HepG2 (cell line): ENCODE measurements around the gene SRI. TPM values are rescaled to one million over a fixed set of nuclear protein-coding genes. Genes with fewer than 3 reads are reported as not detected.

Experiments
- ATAC-seq: fragments of 200-7000 bp; cut with Tn5 transposase; 3 replicates; pipeline ENCODE4 v1.9.1; 2020; ENCODE audit warnings: mild to moderate bottlenecking, moderate library complexity
- BruUV-seq: library from RNA; stranded (reverse); fragments of 400-500 nt; replicated peaks from 2 replicates; lab custom pipeline; 2021; lab: Mats Ljungman, UMichigan
- CTCF ChIA-PET: fragments of 300-600 bp; formaldehyde crosslinking; extraction: SDS; loops from one replicate; lab custom pipeline; 2021; ENCODE audit warnings: low total read pairs, inconsistent platforms, low intra/inter-chr PET ratio; lab: Yijun Ruan, JAX
- POLR2A ChIA-PET: fragments of 350-600 bp; sonication (Branson Sonifier 250); formaldehyde crosslinking; loops from one replicate; lab custom pipeline; 2020; ENCODE audit warnings: antibody characterized with exemption, inconsistent platforms; lab: Yijun Ruan, JAX
- DNase-seq: peaks from one replicate; pipeline ENCODE4 v3.0.0-alpha.2; 2015; ENCODE audit warnings: low spot score
- FAIRE-seq: peaks from 3 replicates; lab custom pipeline; 2011; peaks lifted over from hg19 to GRCh38; lab: Jason Lieb, UNC
- H2AFZ ChIP-seq: one replicate; pipeline ENCODE4 v1.6.1; 2011; ENCODE audit warnings: low read length, inconsistent platforms
- H3K27ac ChIP-seq: fragments of 300-600 bp; 3 replicates; pipeline ENCODE4 v1.8.0; 2011; ENCODE audit warnings: mixed run types, mild to moderate bottlenecking, mixed read lengths, low read length, inconsistent platforms; ENCODE audit not compliant: insufficient read depth; ENCODE audit errors: extremely low read length
- H3K27me3 ChIP-seq, 2 experiments: fragments of 200-600 bp in 1 of 2; 2 replicates in 1 of 2; 3 replicates in 1 of 2; pipeline versions ENCODE4 v1.6.0 to v1.8.0; 2011; ENCODE audit warnings: low read length in 2 of 2, mild to moderate bottlenecking in 2 of 2, moderate library complexity in 2 of 2, inconsistent platforms in 1 of 2; ENCODE audit not compliant: insufficient read depth in 2 of 2, control insufficient read depth in 1 of 2
- H3K36me3 ChIP-seq, 2 experiments: fragments of 200-600 bp in 1 of 2; replicated peaks in 1 of 2; 2 replicates in 1 of 2; 3 replicates in 1 of 2; pipeline versions ENCODE4 v1.5.1 to v1.8.0; 2011; ENCODE audit warnings: low read length in 2 of 2, inconsistent platforms in 1 of 2; ENCODE audit not compliant: insufficient read depth in 2 of 2, control insufficient read depth in 1 of 2
- H3K4me1 ChIP-seq: 2 replicates; pipeline ENCODE4 v1.5.1; 2012; ENCODE audit warnings: low read length, inconsistent platforms; ENCODE audit not compliant: insufficient read depth
- H3K4me2 ChIP-seq: 2 replicates; pipeline ENCODE4 v1.6.0; 2011; ENCODE audit warnings: low read depth, low read length, inconsistent platforms
- H3K4me3 ChIP-seq, 3 experiments: fragments of 200-600 bp in 1 of 3; sonication (generic), shearing (Covaris generic) in 1 of 3; replicated peaks in 1 of 3; 2 replicates each; pipeline ENCODE4 v1.5.1; 2011 to 2016; ENCODE audit warnings: low read length in 3 of 3, inconsistent platforms in 2 of 3, low read depth in 2 of 3, mild to moderate bottlenecking in 2 of 3, control low read depth in 1 of 3, mixed read lengths in 1 of 3; ENCODE audit not compliant: insufficient read depth in 1 of 3
- H3K79me2 ChIP-seq: one replicate; pipeline ENCODE4 v1.6.1; 2011; ENCODE audit warnings: low read length, inconsistent platforms; ENCODE audit not compliant: insufficient read depth
- H3K9ac ChIP-seq: 2 replicates; pipeline ENCODE4 v1.6.0; 2011; ENCODE audit warnings: mild to moderate bottlenecking, low read depth, low read length, inconsistent platforms; ENCODE audit not compliant: insufficient read depth
- H3K9me3 ChIP-seq: 2 replicates; pipeline ENCODE4 v1.5.1; 2012; ENCODE audit warnings: mild to moderate bottlenecking, low read length
- H4K20me1 ChIP-seq: 2 replicates; pipeline ENCODE4 v1.6.0; 2011; ENCODE audit warnings: inconsistent platforms, mild to moderate bottlenecking, low read length, moderate library complexity; ENCODE audit not compliant: insufficient read depth
- SNAPC5 ChIP-seq: sonication (generic); formaldehyde crosslinking; IDR thresholded peaks from 2 replicates; pipeline ENCODE4 v1.8.1; 2023; ENCODE audit warnings: mild to moderate bottlenecking, missing genetic modification reagents, borderline replicate concordance
- TEAD3 ChIP-seq: optimal IDR thresholded peaks from 2 replicates; pipeline ENCODE3; 2016; ENCODE audit warnings: borderline replicate concordance
- THYN1 ChIP-seq: sonication (generic); formaldehyde crosslinking; IDR thresholded peaks from 2 replicates; pipeline ENCODE4 v1.8.1; 2023; ENCODE audit warnings: low read depth, mild to moderate bottlenecking, moderate library complexity, missing genetic modification reagents, borderline replicate concordance
- TRIM24 ChIP-seq: sonication (generic); formaldehyde crosslinking; IDR thresholded peaks from 2 replicates; pipeline ENCODE4 v1.8.0; 2022; ENCODE audit warnings: mild to moderate bottlenecking, missing genetic modification reagents
- ZFP90 ChIP-seq: sonication (generic); formaldehyde crosslinking; IDR thresholded peaks from 2 replicates; pipeline ENCODE4 v1.8.0; 2022; ENCODE audit warnings: missing genetic modification reagents, mild to moderate bottlenecking, inconsistent platforms, borderline replicate concordance
- ZNF232 ChIP-seq: sonication (generic); formaldehyde crosslinking; IDR thresholded peaks from 2 replicates; pipeline ENCODE4 v1.4.0; 2020; ENCODE audit warnings: missing genetic modification reagents, borderline replicate concordance
- WGBS: methylation state at CpG from one replicate; pipeline ENCODE4 v1.1.6; 2017; ENCODE audit warnings: low lambda C conversion rate; 5-methylcytosine and 5-hydroxymethylcytosine counted together
- in situ Hi-C: cut with HindIII; loops from 2 replicates; pipeline ENCODE4 v1.10.0; 2017; ENCODE audit warnings: low pct_unique_long_range_greater_than_20kb; ENCODE audit not compliant: extremely low pct_ligation_motif_present
- intact Hi-C: fragments of 100-400 bp; cut with micrococcal nuclease; formaldehyde crosslinking; loops from one replicate; pipeline ENCODE4 v1.10.0; 2022; ENCODE audit not compliant: unreplicated experiment
- polyA plus RNA-seq, 8 experiments: library from polyadenylated mRNA; depleted of rRNA in 3 of 8; stranded (reverse) in 7 of 8; unstranded in 1 of 8; fragments of >200 nt; fragmentation: Illumina TruSeq in 4 of 8; extraction: Trizol in 4 of 8; gene quantifications; 2 replicates each; pipeline versions ENCODE4 v1.2.1 to v1.2.3, GENCODE V29; 2011 to 2016; ENCODE audit warnings: low read depth in 4 of 8, missing spikeins in 1 of 8, mixed read lengths in 1 of 8; ENCODE audit not compliant: insufficient read depth in 1 of 8
- total RNA-seq, 5 experiments: library from RNA; depleted of rRNA; stranded (reverse); fragments of >200 nt; fragmentation: Illumina TruSeq; extraction: Trizol; gene quantifications; 2 replicates each; pipeline ENCODE4 v1.2.3, GENCODE V29; 2016; ENCODE audit warnings: low read depth in 1 of 5
- TF ChIP-seq, protein P1 (sequence below): sonication (generic); formaldehyde crosslinking; IDR thresholded peaks from 2 replicates; pipeline ENCODE4 v1.4.0; 2020; ENCODE audit warnings: low read depth, mild to moderate bottlenecking, missing genetic modification reagents

SRI gene
- total and polyA plus RNA-seq, 2 of the 13 experiments (the other 11 are each of a cell fraction or from before 2014, with no cell fraction given): 0.33 TPM; not detected in 1

DNA sequence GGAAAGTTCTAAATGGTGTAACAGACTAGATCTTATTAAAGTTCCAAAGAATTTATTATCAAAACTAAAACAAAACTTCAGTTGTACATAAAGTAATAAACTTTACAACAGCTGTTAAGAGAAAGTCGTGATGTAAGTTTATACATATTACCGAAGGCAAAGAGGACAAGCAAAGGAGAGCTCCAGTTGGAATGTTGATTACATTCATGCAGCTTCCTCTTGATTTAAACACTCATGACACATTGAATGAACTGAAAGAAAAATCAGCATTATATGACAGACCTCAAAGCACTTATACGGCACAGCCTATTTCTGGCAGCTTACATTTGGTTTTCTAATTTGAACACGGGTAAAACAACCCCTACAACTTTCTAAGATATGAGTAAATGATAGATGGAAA lies 13.6 kb downstream of the SRI start:
- intact Hi-C loops (no loop called here), in situ Hi-C loops (no loop called here)
- no peaks in the 10 kb centered on the region for H4K20me1 ChIP-seq
- ATAC-seq (no peak), FAIRE-seq (no peak), DNase-seq (no peak)
- TF ChIP-seq SNAPC5 (CRISPR knock-in tag): no peak
- TF ChIP-seq THYN1 (CRISPR knock-in tag): no peak
- TF ChIP-seq TRIM24 (CRISPR knock-in tag): no peak
- TF ChIP-seq ZFP90 (CRISPR knock-in tag): no peak
- TF ChIP-seq ZNF232 (CRISPR knock-in tag): no peak
- TF ChIP-seq TEAD3: no peak
- H3K4me1 ChIP-seq: no peaks in the 10 kb centered on the region
- no peak overlapping the region for H3K27ac ChIP-seq
- H3K79me2 ChIP-seq: no peaks in the 10 kb centered on the region
- no TSS peak for BruUV-seq
- peaks cover 0 to 2% of the 10 kb centered on the region in 2 experiments; a peak in 1 of 5 replicates for H3K27me3 ChIP-seq
- CTCF ChIA-PET: no interaction called here
- no peak overlapping the region for H2AFZ ChIP-seq
- 43% methylated on average over 4 of the region's 4 CpGs for whole genome bisulfite sequencing
- H3K36me3 ChIP-seq: no peaks in the 10 kb centered on the region
- no peak overlapping the region for H3K4me3 ChIP-seq
- H3K9me3 ChIP-seq: no peaks in the 10 kb centered on the region
- no peak overlapping the region for H3K4me2 ChIP-seq
- POLR2A ChIA-PET: no interaction called here
- no peak overlapping the region for H3K9ac ChIP-seq

DNA sequence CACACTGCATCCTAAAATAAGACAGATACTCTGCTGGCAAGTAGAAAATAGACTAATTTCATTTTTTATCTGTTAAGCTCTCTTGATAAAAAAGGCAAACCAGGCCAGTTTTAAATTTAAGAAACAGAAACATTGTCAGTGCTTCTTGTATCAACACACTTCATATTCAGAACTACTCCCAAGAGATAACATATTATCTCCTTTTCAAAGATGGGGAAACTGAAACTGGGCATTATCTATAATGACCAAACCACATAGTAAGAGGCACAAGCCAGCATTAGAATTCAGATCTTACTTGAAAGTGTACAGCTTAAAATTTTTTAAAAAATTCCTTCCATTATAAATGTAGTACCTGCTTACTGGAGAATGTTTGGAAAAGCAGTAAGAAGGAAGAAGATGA lies 14.7 kb downstream of the SRI start:
- Histone ChIP-seq H4K20me1 (no peaks in the 10 kb centered on the region), H3K9me3 (no peaks in the 10 kb centered on the region), H3K9ac (no peak overlapping the region)
- no peak for DNase-seq
- no TSS peak for BruUV-seq
- ChIA-PET CTCF (no interaction called here), POLR2A (no interaction called here)
- TF ChIP-seq, protein P1, sequence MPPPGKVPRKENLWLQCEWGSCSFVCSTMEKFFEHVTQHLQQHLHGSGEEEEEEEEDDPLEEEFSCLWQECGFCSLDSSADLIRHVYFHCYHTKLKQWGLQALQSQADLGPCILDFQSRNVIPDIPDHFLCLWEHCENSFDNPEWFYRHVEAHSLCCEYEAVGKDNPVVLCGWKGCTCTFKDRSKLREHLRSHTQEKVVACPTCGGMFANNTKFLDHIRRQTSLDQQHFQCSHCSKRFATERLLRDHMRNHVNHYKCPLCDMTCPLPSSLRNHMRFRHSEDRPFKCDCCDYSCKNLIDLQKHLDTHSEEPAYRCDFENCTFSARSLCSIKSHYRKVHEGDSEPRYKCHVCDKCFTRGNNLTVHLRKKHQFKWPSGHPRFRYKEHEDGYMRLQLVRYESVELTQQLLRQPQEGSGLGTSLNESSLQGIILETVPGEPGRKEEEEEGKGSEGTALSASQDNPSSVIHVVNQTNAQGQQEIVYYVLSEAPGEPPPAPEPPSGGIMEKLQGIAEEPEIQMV (CRISPR knock-in tag): no peak
- TF ChIP-seq, all 625 proteins: peak for 0
- FAIRE-seq (no peak), ATAC-seq (no peak)
- intact Hi-C loops (no loop called here), in situ Hi-C loops (no loop called here)
- Histone ChIP-seq H3K4me1 (no peaks in the 10 kb centered on the region), H2AFZ (no peak overlapping the region), H3K79me2 (no peaks in the 10 kb centered on the region), H3K4me3 (no peak overlapping the region), H3K27me3 (peaks cover 0 to 2% of the 10 kb centered on the region in 2 experiments; a peak in 1 of 5 replicates), H3K36me3 (no peaks in the 10 kb centered on the region), H3K4me2 (no peak overlapping the region), H3K27ac (no peak overlapping the region)
